DMS53 treated with DMSO at 0.1 percent for 48 hours (cell line): Measurements from ENCODE around the gene PRG3.

Source experiments
- DNase-seq: peaks from one replicate; lab custom pipeline; 2025; ENCODE audit not compliant: unreplicated experiment; lab: John Stamatoyannopoulos, UW

The PRG3 gene

GRCh38 chr11:57391539-57391938, 10.6 kb upstream of the PRG3 start:
- no peak for DNase-seq

- no peak for DNase-seq
Observed at GRCh38 chr11:57391111-57391510, 10.2 kb upstream of the PRG3 start.

- no peak for DNase-seq
Observed at GRCh38 chr11:57390535-57390934, 9.6 kb upstream of the PRG3 start, which contains the start of gene PRG2. TSS of gene PRG2 (minus strand) at chr11:57390650. CDS start at chr11:57389944, 706 bp downstream.

GRCh38 chr11:57387289-57388030, 6.5 kb upstream of the PRG3 start:
- DNase-seq = no peak

GRCh38 chr11:57386178-57386940, 5.4 kb upstream of the PRG3 start:
- DNase-seq = no peak

- DNase-seq = no peak
Observed at GRCh38 chr11:57379732-57380131, 1.2 kb downstream of the PRG3 start.

GRCh38 chr11:57378186-57378585, 2.8 kb downstream of the PRG3 start:
- no peak for DNase-seq

GRCh38 chr11:57377107-57377506, 3.8 kb downstream of the PRG3 start:
- DNase-seq = no peak

GRCh38 chr11:57376095-57377090, 4.6 kb downstream of the PRG3 start:
- DNase-seq = no peak

- DNase-seq = no peak
Observed at GRCh38 chr11:57375490-57375889, 5.5 kb downstream of the PRG3 start.

- no peak for DNase-seq
Observed at GRCh38 chr11:57374966-57375365, 6.0 kb downstream of the PRG3 start.

GRCh38 chr11:57373146-57373545, 7.8 kb downstream of the PRG3 start:
- no peak for DNase-seq

- DNase-seq = no peak
Observed at GRCh38 chr11:57370941-57371340, 10.0 kb downstream of the PRG3 start.

- no peak for DNase-seq
Observed at GRCh38 chr11:57370251-57370650, 10.7 kb downstream of the PRG3 start.

GRCh38 chr11:57368845-57369232, 12.1 kb downstream of the PRG3 start:
- no peak for DNase-seq

- DNase-seq = no peak
Observed at GRCh38 chr11:57368106-57368844, 12.7 kb downstream of the PRG3 start.

GRCh38 chr11:57364851-57365660, 15.9 kb downstream of the PRG3 start:
- DNase-seq = no peak

GRCh38 chr11:57363131-57364080, 17.5 kb downstream of the PRG3 start:
- DNase-seq = no peak

- DNase-seq = no peak
Observed at GRCh38 chr11:57361926-57362325, 19.0 kb downstream of the PRG3 start.
